HepG2 (cell line): ENCODE measurements around the gene RBM19. TPM values are rescaled to one million over a fixed set of nuclear protein-coding genes. Genes with fewer than 3 reads are reported as not detected.

Experiments used
- GMEB1 ChIP-seq: sonication (generic); formaldehyde crosslinking; IDR thresholded peaks from 2 replicates; pipeline ENCODE4 v1.5.1; 2020; ENCODE audit warnings: missing genetic modification reagents, mild to moderate bottlenecking, borderline replicate concordance
- KDM5B ChIP-seq: sonication (generic); formaldehyde crosslinking; IDR thresholded peaks from 2 replicates; pipeline ENCODE4 v1.4.0; 2020; ENCODE audit warnings: missing genetic modification reagents, mild to moderate bottlenecking, borderline replicate concordance
- MLXIP ChIP-seq: sonication (generic); formaldehyde crosslinking; IDR thresholded peaks from 2 replicates; pipeline ENCODE4 v1.9.0; 2021; ENCODE audit warnings: missing genetic modification reagents, borderline replicate concordance
- MYNN ChIP-seq: sonication (generic); formaldehyde crosslinking; IDR thresholded peaks from 2 replicates; pipeline ENCODE4 v1.4.0; 2020; ENCODE audit warnings: mild to moderate bottlenecking, low read depth, missing genetic modification reagents
- REPIN1 ChIP-seq: sonication (generic); formaldehyde crosslinking; IDR thresholded peaks from 2 replicates; pipeline ENCODE4 v1.8.0; 2022; ENCODE audit warnings: missing genetic modification reagents, low read depth, mild to moderate bottlenecking, borderline replicate concordance
- RERE ChIP-seq: IDR thresholded peaks from 2 replicates; pipeline ENCODE4 v1.6.1; 2016; ENCODE audit warnings: low read depth, missing genetic modification reagents, missing compliant biosample characterization
- SKIL ChIP-seq: sonication (generic); formaldehyde crosslinking; IDR thresholded peaks from 2 replicates; pipeline ENCODE4 v1.8.0; 2022; ENCODE audit warnings: missing genetic modification reagents, mild to moderate bottlenecking, moderate library complexity, borderline replicate concordance
- ZKSCAN1 ChIP-seq: fragments of 150-350 bp; IDR thresholded peaks from 2 replicates; pipeline ENCODE4 v1.6.1; 2014; ENCODE audit warnings: low read length
- ZNF10 ChIP-seq: sonication (generic); formaldehyde crosslinking; IDR thresholded peaks from 2 replicates; pipeline ENCODE4 v1.4.0; 2020; ENCODE audit warnings: mild to moderate bottlenecking, low read depth, missing genetic modification reagents, borderline replicate concordance
- ZNF136 ChIP-seq: sonication (generic); formaldehyde crosslinking; IDR thresholded peaks from 2 replicates; pipeline ENCODE4 v1.8.1; 2022; ENCODE audit warnings: low read depth, mild to moderate bottlenecking, moderate library complexity, missing genetic modification reagents
- ZNF30 ChIP-seq: sonication (generic); formaldehyde crosslinking; IDR thresholded peaks from 2 replicates; pipeline ENCODE4 v1.5.0; 2020; ENCODE audit warnings: mild to moderate bottlenecking, missing genetic modification reagents
- ZNF414 ChIP-seq: sonication (generic); formaldehyde crosslinking; IDR thresholded peaks from 2 replicates; pipeline ENCODE4 v1.5.0; 2020; ENCODE audit warnings: missing genetic modification reagents
- ZNF616 ChIP-seq: sonication (generic); formaldehyde crosslinking; IDR thresholded peaks from 2 replicates; pipeline ENCODE4 v1.5.0; 2020; ENCODE audit warnings: low read depth, mild to moderate bottlenecking, missing genetic modification reagents
- ZNF709 ChIP-seq: sonication (generic); formaldehyde crosslinking; IDR thresholded peaks from 2 replicates; pipeline ENCODE4 v1.5.0; 2020; ENCODE audit warnings: mild to moderate bottlenecking, missing genetic modification reagents
- polyA plus RNA-seq, 8 experiments: library from polyadenylated mRNA; depleted of rRNA in 3 of 8; stranded (reverse) in 7 of 8; unstranded in 1 of 8; fragments of >200 nt; fragmentation: Illumina TruSeq in 4 of 8; extraction: Trizol in 4 of 8; gene quantifications; 2 replicates each; pipeline versions ENCODE4 v1.2.1 to v1.2.3, GENCODE V29; 2011 to 2016; ENCODE audit warnings: low read depth in 4 of 8, missing spikeins in 1 of 8, mixed read lengths in 1 of 8; ENCODE audit not compliant: insufficient read depth in 1 of 8
- total RNA-seq, 5 experiments: library from RNA; depleted of rRNA; stranded (reverse); fragments of >200 nt; fragmentation: Illumina TruSeq; extraction: Trizol; gene quantifications; 2 replicates each; pipeline ENCODE4 v1.2.3, GENCODE V29; 2016; ENCODE audit warnings: low read depth in 1 of 5

The RBM19 gene
- total and polyA plus RNA-seq, 2 of the 13 experiments (the other 11 are each of a cell fraction or from before 2014, with no cell fraction given), result 19.3 to 32.2 TPM

GRCh38 chr12:113808095-113808951 lies 157.8 kb downstream of the RBM19 start (continued):
- no peak for TF ChIP-seq ZNF414 (CRISPR knock-in tag)
- TF ChIP-seq SKIL, result no peak
- TF ChIP-seq ZNF10, result no peak
- no peak for TF ChIP-seq ZNF136 (CRISPR knock-in tag)
- no peak for TF ChIP-seq RERE (CRISPR knock-in tag)
- TF ChIP-seq KDM5B (CRISPR knock-in tag), result no peak
- TF ChIP-seq ZNF616 (CRISPR knock-in tag), result no peak
- no peak; the same call in 1 of the 2 replicates for TF ChIP-seq GMEB1 (CRISPR knock-in tag)
- TF ChIP-seq REPIN1 (CRISPR knock-in tag), result peak; percentile 34; the same call in 1 of the 2 replicates
- no peak for TF ChIP-seq ZNF30 (CRISPR knock-in tag)
- TF ChIP-seq ZNF709 (CRISPR knock-in tag), result no peak
- TF ChIP-seq ZKSCAN1, result peak; percentile 97
- TF ChIP-seq MLXIP (CRISPR knock-in tag), result no peak
- TF ChIP-seq MYNN (CRISPR knock-in tag), result no peak
